Measurements from ENCODE around the gene ZC2HC1B. TPM values are rescaled to one million over a fixed set of nuclear protein-coding genes. Genes with fewer than 3 reads are reported as not detected.

Gene ZC2HC1B, protein sequence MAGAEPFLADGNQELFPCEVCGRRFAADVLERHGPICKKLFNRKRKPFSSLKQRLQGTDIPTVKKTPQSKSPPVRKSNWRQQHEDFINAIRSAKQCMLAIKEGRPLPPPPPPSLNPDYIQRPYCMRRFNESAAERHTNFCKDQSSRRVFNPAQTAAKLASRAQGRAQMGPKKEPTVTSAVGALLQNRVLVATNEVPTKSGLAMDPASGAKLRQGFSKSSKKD
- total RNA-seq: 1 to 10 TPM in 1 of 4 donors, not detected in 3; 1.2 TPM

- H3K9me3 ChIP-seq: no peaks in the 10 kb centered on the region
- TF ChIP-seq, protein P1, sequence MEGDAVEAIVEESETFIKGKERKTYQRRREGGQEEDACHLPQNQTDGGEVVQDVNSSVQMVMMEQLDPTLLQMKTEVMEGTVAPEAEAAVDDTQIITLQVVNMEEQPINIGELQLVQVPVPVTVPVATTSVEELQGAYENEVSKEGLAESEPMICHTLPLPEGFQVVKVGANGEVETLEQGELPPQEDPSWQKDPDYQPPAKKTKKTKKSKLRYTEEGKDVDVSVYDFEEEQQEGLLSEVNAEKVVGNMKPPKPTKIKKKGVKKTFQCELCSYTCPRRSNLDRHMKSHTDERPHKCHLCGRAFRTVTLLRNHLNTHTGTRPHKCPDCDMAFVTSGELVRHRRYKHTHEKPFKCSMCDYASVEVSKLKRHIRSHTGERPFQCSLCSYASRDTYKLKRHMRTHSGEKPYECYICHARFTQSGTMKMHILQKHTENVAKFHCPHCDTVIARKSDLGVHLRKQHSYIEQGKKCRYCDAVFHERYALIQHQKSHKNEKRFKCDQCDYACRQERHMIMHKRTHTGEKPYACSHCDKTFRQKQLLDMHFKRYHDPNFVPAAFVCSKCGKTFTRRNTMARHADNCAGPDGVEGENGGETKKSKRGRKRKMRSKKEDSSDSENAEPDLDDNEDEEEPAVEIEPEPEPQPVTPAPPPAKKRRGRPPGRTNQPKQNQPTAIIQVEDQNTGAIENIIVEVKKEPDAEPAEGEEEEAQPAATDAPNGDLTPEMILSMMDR (IDR thresholded peaks at IDR 0.05): no peak
- TF ChIP-seq EP300 (IDR thresholded peaks at IDR 0.05): no peak
- no peak for TF ChIP-seq POLR2A (IDR thresholded peaks at IDR 0.05)
- H3K4me1 ChIP-seq: no peaks in the 10 kb centered on the region
- no peak for DNase-seq (ENCODE audit: low spot score in 2 of 2)
- 91 to 92% methylated on average over 1 of the region's 1 CpG for WGBS, 2 donors
- H3K4me3 ChIP-seq: no peak within 1 kb of the TSS
- peaks cover 0 to 89% (median 6%) of the 10 kb centered on the region in 3 donors for H3K36me3 ChIP-seq
- H3K27ac ChIP-seq: no peak within 1 kb of the TSS
- no peaks in the 10 kb centered on the region for H3K27me3 ChIP-seq
These were observed at the start of gene ZC2HC1B for GRCh38 chr6:143864234-143864633. Gene ZC2HC1B, plus strand, starts transcription at chr6:143864474. Its CDS starts 66 bp downstream, at chr6:143864540.

DNA sequence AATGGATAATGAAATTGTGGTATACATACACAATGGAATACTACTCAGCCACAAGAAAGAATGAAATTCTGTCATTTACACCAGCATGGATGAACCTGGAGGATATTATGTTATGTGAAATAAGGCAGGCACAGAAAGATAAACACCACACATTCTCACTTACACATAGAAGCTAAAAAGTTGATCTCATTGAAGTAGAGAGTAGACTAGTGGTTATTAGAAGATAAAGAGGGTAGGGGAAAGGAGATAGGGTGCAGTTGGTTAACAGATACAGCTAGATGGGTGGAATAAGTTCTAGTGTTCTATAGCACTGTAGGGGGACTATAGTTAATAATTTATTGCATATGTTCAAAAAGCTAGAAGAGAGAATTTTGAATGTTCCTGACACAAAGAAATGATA, 46.7 kb upstream of the ZC2HC1B start:
- Histone ChIP-seq H3K27ac (no peak overlapping the region), H3K27me3 (no peaks in the 10 kb centered on the region), H3K9me3 (no peaks in the 10 kb centered on the region), H3K4me1 (peaks cover 0 to 6% (median 0%) of the 10 kb centered on the region in 4 donors), H3K4me3 (no peak overlapping the region), H3K36me3 (peaks cover 0 to 15% (median 0%) of the 10 kb centered on the region in 3 donors)
- TF ChIP-seq EP300 (IDR thresholded peaks at IDR 0.05): no peak
- TF ChIP-seq, protein P1 (IDR thresholded peaks at IDR 0.05): no peak
- TF ChIP-seq POLR2A (IDR thresholded peaks at IDR 0.05): no peak
- no peak for DNase-seq (ENCODE audit: low spot score in 2 of 2)

- no peak for DNase-seq (ENCODE audit: low spot score in 2 of 2)
- no peaks in the 10 kb centered on the region for H3K9me3 ChIP-seq
- TF ChIP-seq, protein P1 (IDR thresholded peaks at IDR 0.05): no peak
- no peak for TF ChIP-seq EP300 (IDR thresholded peaks at IDR 0.05)
- TF ChIP-seq POLR2A (IDR thresholded peaks at IDR 0.05): no peak
- no peak overlapping the region for H3K4me3 ChIP-seq
- no peak overlapping the region for H3K27ac ChIP-seq
- 93 to 94% methylated on average over 6 of the region's 6 CpGs for WGBS, 2 donors
- peaks cover 0 to 12% (median 0%) of the 10 kb centered on the region in 4 donors for H3K4me1 ChIP-seq
- H3K36me3 ChIP-seq: peaks cover 0 to 22% (median 0%) of the 10 kb centered on the region in 3 donors
- H3K27me3 ChIP-seq: no peaks in the 10 kb centered on the region
These were observed 42.9 kb upstream of the ZC2HC1B start for GRCh38 chr6:143821359-143821758.

DNA sequence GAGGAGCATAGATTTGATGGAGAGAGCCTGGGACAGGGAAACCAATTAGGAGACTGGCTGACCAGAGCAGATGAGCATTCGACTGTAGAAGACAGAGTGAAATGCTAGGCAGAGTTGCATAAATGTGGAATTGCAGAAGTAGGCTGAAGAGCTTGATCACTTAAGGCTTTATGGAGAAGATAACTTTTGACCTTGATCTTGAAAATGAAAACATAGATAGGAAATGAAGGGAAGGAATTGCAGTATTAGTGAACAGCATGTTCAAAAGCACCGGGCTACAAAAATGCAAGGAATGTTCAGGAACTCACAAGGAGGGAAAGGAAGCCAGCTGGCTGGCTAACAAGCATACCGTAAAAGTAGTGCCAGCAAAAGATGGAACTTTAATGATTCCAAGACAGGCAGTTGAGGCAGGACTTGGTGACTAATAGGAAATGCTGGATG, 41.7 kb upstream of the ZC2HC1B start:
- Histone ChIP-seq H3K4me3 (no peak overlapping the region), H3K27me3 (no peaks in the 10 kb centered on the region), H3K27ac (no peak overlapping the region), H3K36me3 (peaks cover 0 to 15% (median 0%) of the 10 kb centered on the region in 3 donors), H3K4me1 (peaks cover 0 to 12% (median 0%) of the 10 kb centered on the region in 4 donors), H3K9me3 (no peaks in the 10 kb centered on the region)
- no peak for TF ChIP-seq POLR2A (IDR thresholded peaks at IDR 0.05)
- peak in 1 of 2 donors; percentile 46 for TF ChIP-seq EP300 (IDR thresholded peaks at IDR 0.05)
- TF ChIP-seq, protein P1 (IDR thresholded peaks at IDR 0.05): no peak
- DNase-seq (ENCODE audit: low spot score in 2 of 2): no peak
- 41% methylated on average over 3 of the region's 3 CpGs for WGBS, 2 donors

- 82 to 83% methylated on average over 6 of the region's 6 CpGs for WGBS, 2 donors
- TF ChIP-seq POLR2A (IDR thresholded peaks at IDR 0.05): no peak
- TF ChIP-seq EP300 (IDR thresholded peaks at IDR 0.05): peak in 1 of 2 donors; percentile 46
- Histone ChIP-seq H3K36me3 (peaks cover 0 to 15% (median 0%) of the 10 kb centered on the region in 3 donors), H3K27ac (peak overlapping the region in 1 of 4 donors; percentile 12), H3K4me1 (peaks cover 0 to 12% (median 0%) of the 10 kb centered on the region in 4 donors), H3K27me3 (no peaks in the 10 kb centered on the region), H3K9me3 (no peaks in the 10 kb centered on the region), H3K4me3 (no peak overlapping the region)
- DNase-seq (ENCODE audit: low spot score in 2 of 2): no peak
These were observed 40.7 kb upstream of the ZC2HC1B start for GRCh38 chr6:143823548-143823947.
